Breast epithelium (tissue), 3 donors: ENCODE measurements around the gene ZNF135.

Source experiments
- CTCF ChIP-seq, 3 donors: fragments of 450-650 bp; IDR thresholded peaks; one replicate each; pipeline ENCODE4 v1.5.1; 2016 to 2017; ENCODE audit warnings: antibody characterized with exemption in 3 of 3, mild to moderate bottlenecking in 3 of 3, moderate library complexity in 3 of 3
- POLR2A ChIP-seq: fragments of 450-650 bp; IDR thresholded peaks from one replicate; pipeline ENCODE4 v1.6.1; 2016; ENCODE audit warnings: antibody characterized with exemption, mild to moderate bottlenecking, moderate library complexity

DNA sequence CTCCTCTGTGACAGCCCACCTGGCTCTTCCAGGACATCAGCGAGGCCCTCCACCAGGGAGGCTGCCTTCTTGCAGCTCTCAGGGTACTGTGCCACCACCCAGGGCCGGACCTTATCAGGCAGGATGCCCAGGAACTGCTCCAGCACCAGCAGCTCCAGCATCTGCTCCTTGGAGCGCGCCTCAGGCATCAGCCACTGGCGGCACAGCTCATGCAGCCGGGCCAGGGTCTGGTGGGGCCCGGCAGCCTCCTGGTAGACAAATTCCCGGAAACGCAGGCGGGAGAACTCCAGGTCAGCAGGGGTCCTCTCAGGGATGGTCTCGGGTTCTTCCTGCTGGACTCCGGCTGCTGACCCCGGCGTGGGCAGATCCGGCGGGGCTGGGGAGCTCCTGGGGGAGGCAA, 30.8 kb downstream of the ZNF135 start:
- TF ChIP-seq POLR2A: no peak
- no peak for TF ChIP-seq CTCF (IDR thresholded peaks at IDR 0.05)
